Measurements from ENCODE around the gene MALL. TPM values are rescaled to one million over a fixed set of nuclear protein-coding genes. Genes with fewer than 3 reads are reported as not detected.

The MALL gene
- 4.7 and 8.8 TPM in 2 replicates for total RNA-seq

GRCh38 chr2:110115291-110116032 is at the start of gene MALL:
Gene MALL, minus strand, starts transcription at chr2:110115822. Its CDS starts 30 bp downstream, at chr2:110115792.

Small RNA genes within 50 kb of the gene (small RNA-seq; reads per million reads assigned to genes)
- gene MIR4267 (not detected), gene MIR4436B1 (not detected)

Other genes starting within 250 kb of the MALL start
- 0.20 and 2.2 TPM in 2 replicates for gene LIMS3, start 217.1 kb downstream of the MALL start, total RNA-seq
- 5.3 and 5.5 TPM in 2 replicates for gene NPHP1, start 89.2 kb upstream of the MALL start, total RNA-seq
- 47.8 and 53.2 TPM in 2 replicates for gene MTLN, start 96.7 kb upstream of the MALL start, total RNA-seq

Measured in subcutaneous preadipocyte (primary cell).